ENCODE measurements around the gene HSPBP1.

HSPBP1 gene

DNA sequence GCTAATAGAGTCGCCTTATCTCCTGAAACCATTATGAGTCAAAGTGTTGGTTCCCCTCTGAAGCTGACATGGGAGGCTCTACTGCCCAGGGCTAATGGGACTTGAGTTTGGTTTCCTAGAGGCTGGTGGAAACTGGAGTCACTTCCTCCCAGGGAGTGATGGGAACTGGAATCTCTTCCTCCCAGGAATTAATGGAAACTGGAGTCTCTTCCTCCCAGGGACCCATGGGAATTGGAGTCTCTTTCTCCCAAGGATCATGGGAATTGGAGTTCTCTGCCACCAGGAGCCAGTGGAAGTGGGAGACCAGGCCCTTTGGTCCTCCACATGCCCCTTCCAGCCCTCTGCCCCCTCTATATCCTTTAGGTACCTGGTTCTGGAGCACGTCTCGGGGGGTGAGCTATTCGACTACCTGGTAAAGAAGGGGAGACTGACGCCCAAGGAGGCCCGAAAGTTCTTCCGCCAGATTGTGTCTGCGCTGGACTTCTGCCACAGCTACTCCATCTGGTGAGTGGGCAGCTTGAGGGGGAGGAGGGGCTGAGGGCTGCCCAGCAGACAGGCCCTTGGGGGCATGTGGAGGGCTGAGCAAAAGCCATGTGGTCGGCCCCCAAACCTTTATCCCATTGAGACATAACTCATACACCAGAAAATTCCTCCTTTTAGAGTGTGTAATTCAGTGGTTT lies 9.3 kb upstream of the HSPBP1 start:
- H3K4me3 ChIP-seq (IDR thresholded peaks at IDR 0.05; ENCODE audit: insufficient read depth, low read depth, low read length), result no peak overlapping the region
- H2AFZ ChIP-seq (ENCODE audit: low read depth), result no peak overlapping the region
- no peak overlapping the region for H3K4me2 ChIP-seq
- TF ChIP-seq CTCF (conservative IDR thresholded peaks at IDR 0.05; ENCODE audit: low read depth, low read length), result no peak
- peaks cover 16% of the 10 kb centered on the region for H3K4me1 ChIP-seq (ENCODE audit: low read depth, poor library complexity, severe bottlenecking)
- no peak overlapping the region for H3K9ac ChIP-seq
- no peaks in the 10 kb centered on the region for H3K79me2 ChIP-seq (ENCODE audit: insufficient read depth, low read depth)
- H3K27me3 ChIP-seq (ENCODE audit: insufficient read depth, low read depth), result no peaks in the 10 kb centered on the region
- H3K36me3 ChIP-seq (ENCODE audit: insufficient read depth), result no peaks in the 10 kb centered on the region
- H3K27ac ChIP-seq, result no peak overlapping the region
- no peaks in the 10 kb centered on the region for H4K20me1 ChIP-seq (ENCODE audit: insufficient read depth)

GRCh38 chr19:55287361-55288079 lies 7.6 kb upstream of the HSPBP1 start:
- Histone ChIP-seq H2AFZ (ENCODE audit: low read depth) (no peak overlapping the region), H3K27me3 (ENCODE audit: insufficient read depth, low read depth) (no peaks in the 10 kb centered on the region), H3K9ac (no peak overlapping the region), H3K4me2 (no peak overlapping the region), H3K79me2 (ENCODE audit: insufficient read depth, low read depth) (no peaks in the 10 kb centered on the region), H3K36me3 (ENCODE audit: insufficient read depth) (no peaks in the 10 kb centered on the region), H3K27ac (no peak overlapping the region), H3K4me3 (IDR thresholded peaks at IDR 0.05; ENCODE audit: insufficient read depth, low read depth, low read length) (no peak overlapping the region), H3K4me1 (ENCODE audit: low read depth, poor library complexity, severe bottlenecking) (peaks cover 26% of the 10 kb centered on the region), H4K20me1 (ENCODE audit: insufficient read depth) (no peaks in the 10 kb centered on the region)
- no peak for TF ChIP-seq CTCF (conservative IDR thresholded peaks at IDR 0.05; ENCODE audit: low read depth, low read length)

DNA sequence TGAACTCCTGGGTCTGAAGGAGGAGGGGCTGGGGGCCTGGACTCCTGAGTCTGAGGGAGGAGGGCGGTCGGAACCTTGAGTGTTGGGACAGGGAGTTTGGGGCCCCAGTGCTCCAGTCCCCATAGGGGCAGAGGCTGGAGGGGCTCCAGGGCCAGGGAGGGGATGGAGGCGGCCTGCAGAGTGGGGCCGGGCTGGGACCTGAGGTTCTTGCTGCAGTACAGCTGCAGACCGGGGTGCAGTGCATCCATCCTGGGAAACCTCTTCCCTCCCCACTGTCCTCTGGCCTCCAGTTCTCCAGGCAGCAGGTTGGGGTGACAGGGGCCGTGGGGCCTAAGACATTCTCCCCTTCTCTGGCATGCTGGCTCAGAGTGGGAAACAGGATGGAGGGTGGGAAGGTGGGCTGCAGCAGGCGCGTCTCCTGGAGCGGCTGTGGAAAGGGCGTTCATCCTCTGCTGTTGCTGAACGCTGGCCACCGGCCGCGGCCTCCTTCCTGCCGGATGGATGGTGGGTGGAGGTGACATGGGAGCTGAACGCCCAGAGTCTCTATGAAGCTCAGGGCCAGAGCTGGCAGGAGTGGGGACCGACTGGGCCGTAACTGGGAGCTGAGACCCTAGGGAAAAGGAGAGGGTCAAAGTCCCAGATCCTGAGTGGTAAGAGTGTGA lies 5.5 kb upstream of the HSPBP1 start:
- no peak overlapping the region for H3K4me3 ChIP-seq (IDR thresholded peaks at IDR 0.05; ENCODE audit: insufficient read depth, low read depth, low read length)
- no peaks in the 10 kb centered on the region for H3K36me3 ChIP-seq (ENCODE audit: insufficient read depth)
- no peaks in the 10 kb centered on the region for H3K27me3 ChIP-seq (ENCODE audit: insufficient read depth, low read depth)
- no peaks in the 10 kb centered on the region for H3K79me2 ChIP-seq (ENCODE audit: insufficient read depth, low read depth)
- H3K27ac ChIP-seq, result no peak overlapping the region
- no peak overlapping the region for H2AFZ ChIP-seq (ENCODE audit: low read depth)
- TF ChIP-seq CTCF (conservative IDR thresholded peaks at IDR 0.05; ENCODE audit: low read depth, low read length), result no peak
- peaks cover 36% of the 10 kb centered on the region for H3K4me1 ChIP-seq (ENCODE audit: low read depth, poor library complexity, severe bottlenecking)
- H4K20me1 ChIP-seq (ENCODE audit: insufficient read depth), result no peaks in the 10 kb centered on the region
- H3K9ac ChIP-seq, result peak overlapping the region; percentile 80; the same call in 1 of the 2 replicates
- peak overlapping the region; percentile 59; the same call in 1 of the 2 replicates for H3K4me2 ChIP-seq

DNA sequence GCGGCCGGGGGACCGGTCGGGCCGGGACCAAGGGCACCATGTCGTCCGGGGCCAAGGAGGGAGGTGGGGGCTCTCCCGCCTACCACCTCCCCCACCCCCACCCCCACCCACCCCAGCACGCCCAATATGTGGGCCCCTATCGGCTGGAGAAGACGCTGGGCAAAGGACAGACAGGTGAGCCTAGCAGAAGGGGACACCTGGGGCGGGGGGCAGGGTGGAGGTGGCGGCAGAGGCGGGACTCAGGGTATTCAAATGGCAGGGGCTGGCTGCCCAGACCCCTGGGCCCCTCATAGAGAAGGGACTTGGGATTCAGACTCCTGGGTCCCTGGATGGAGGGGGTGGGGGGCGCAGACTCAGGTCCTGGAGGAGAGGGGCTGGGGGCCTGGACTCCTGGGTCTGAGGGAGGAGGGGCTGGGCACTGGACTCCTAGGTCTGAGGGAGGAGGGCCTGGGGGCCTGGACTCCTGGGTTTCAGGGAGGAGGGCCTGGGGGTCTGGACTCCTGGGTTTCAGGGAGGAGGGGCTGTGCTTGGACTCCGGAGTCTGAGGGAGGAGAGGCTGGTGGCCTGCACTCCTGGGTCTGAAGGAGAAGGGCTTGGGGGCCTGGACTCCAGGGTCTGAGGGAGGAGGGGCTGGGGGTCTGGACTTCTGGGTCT lies 4.6 kb upstream of the HSPBP1 start:
- peaks cover 37% of the 10 kb centered on the region for H3K4me1 ChIP-seq (ENCODE audit: low read depth, poor library complexity, severe bottlenecking)

More for the DNA sequence above, 4.6 kb upstream of the HSPBP1 start:
- Histone ChIP-seq H3K9ac (peak overlapping the region; percentile 80), H3K27ac (no peak overlapping the region), H3K4me2 (peak overlapping the region; percentile 59; the same call in 1 of the 2 replicates), H3K4me3 (IDR thresholded peaks at IDR 0.05; ENCODE audit: insufficient read depth, low read depth, low read length) (no peak overlapping the region), H3K27me3 (ENCODE audit: insufficient read depth, low read depth) (no peaks in the 10 kb centered on the region), H3K36me3 (ENCODE audit: insufficient read depth) (no peaks in the 10 kb centered on the region), H4K20me1 (ENCODE audit: insufficient read depth) (no peaks in the 10 kb centered on the region), H3K79me2 (ENCODE audit: insufficient read depth, low read depth) (peaks cover 3% of the 10 kb centered on the region; the same call in 1 of the 2 replicates), H2AFZ (ENCODE audit: low read depth) (no peak overlapping the region)
- no peak for TF ChIP-seq CTCF (conservative IDR thresholded peaks at IDR 0.05; ENCODE audit: low read depth, low read length)

All from KMS-11 (cell line).